PC-3 (cell line): ENCODE data around the gene EXOC4. TPM values are rescaled to one million over a fixed set of nuclear protein-coding genes. Genes with fewer than 3 reads are reported as not detected.
"Not testable (repeated sequence)": the region's sequence is repeated elsewhere in the genome, so short reads cannot be mapped to it uniquely, and the experiment has no call there.

Source experiments
- ATAC-seq: fragments of 200-7000 bp; cut with Tn5 transposase; 2 replicates; pipeline ENCODE4 v1.9.1; 2020; ENCODE audit warnings: mild to moderate bottlenecking, moderate library complexity
- BruUV-seq: library from RNA; stranded (reverse); fragments of 400-500 nt; replicated peaks from 2 replicates; lab custom pipeline; 2021; lab: Mats Ljungman, UMichigan
- CTCF ChIA-PET: fragments of 300-600 bp; sonication (Branson Sonifier 250); formaldehyde crosslinking; loops from one replicate; lab custom pipeline; 2022; ENCODE audit warnings: antibody characterized with exemption; lab: Charles Lee
- POLR2A ChIA-PET: fragments of 300-600 bp; sonication (Branson Sonifier 250); formaldehyde crosslinking; loops from one replicate; lab custom pipeline; 2022; ENCODE audit warnings: antibody characterized with exemption; ENCODE audit not compliant: unreplicated experiment; lab: Charles Lee
- DNase-seq: peaks from one replicate; pipeline ENCODE4 v3.0.0-alpha.2; 2015
- H2AFZ ChIP-seq: fragments of 300-600 bp; sonication (generic); 2 replicates; pipeline ENCODE4 v1.6.0; 2016; ENCODE audit warnings: antibody characterized with exemption, low read length
- H3F3A ChIP-seq: fragments of 300-600 bp; sonication (generic); one replicate; pipeline ENCODE4 v1.6.0; 2017; ENCODE audit warnings: antibody characterized with exemption, low read length, control low read depth, mild to moderate bottlenecking; ENCODE audit not compliant: unreplicated experiment
- H3K27ac ChIP-seq: fragments of 300-600 bp; sonication (generic); 2 replicates; pipeline ENCODE4 v1.5.1; 2016; ENCODE audit warnings: mild to moderate bottlenecking, low read length
- H3K27me3 ChIP-seq: fragments of 300-600 bp; sonication (generic); 2 replicates; pipeline ENCODE4 v1.6.1; 2016; ENCODE audit warnings: low read length, mixed read lengths
- H3K36me3 ChIP-seq: fragments of 300-600 bp; sonication (generic); 2 replicates; pipeline ENCODE4 v1.6.1; 2016; ENCODE audit warnings: low read depth, mixed run types, low read length, mixed read lengths
- H3K4me1 ChIP-seq: fragments of 300-600 bp; sonication (generic); 2 replicates; pipeline ENCODE4 v1.5.1; 2016; ENCODE audit warnings: low read length; ENCODE audit not compliant: insufficient read depth
- H3K4me2 ChIP-seq: fragments of 300-600 bp; sonication (generic); 2 replicates; pipeline ENCODE4 v1.6.0; 2016; ENCODE audit warnings: low read length
- H3K4me3 ChIP-seq: fragments of 300-600 bp; sonication (generic); 2 replicates; pipeline ENCODE4 v1.5.1; 2016; ENCODE audit warnings: mild to moderate bottlenecking, low read length, mixed read lengths
- H3K79me2 ChIP-seq: fragments of 300-600 bp; sonication (generic); 2 replicates; pipeline ENCODE4 v1.6.1; 2017; ENCODE audit warnings: low read length, mixed read lengths
- H3K9ac ChIP-seq: fragments of 300-600 bp; sonication (generic); 2 replicates; pipeline ENCODE4 v1.6.0; 2016; ENCODE audit warnings: mild to moderate bottlenecking, low read length
- H3K9me2 ChIP-seq: fragments of 300-600 bp; sonication (generic); replicated peaks from 2 replicates; pipeline ENCODE4 v1.6.1; 2016; ENCODE audit warnings: mixed run types, low read length, mixed read lengths
- H3K9me3 ChIP-seq: fragments of 300-600 bp; sonication (generic); 2 replicates; pipeline ENCODE4 v1.6.1; 2016; ENCODE audit warnings: low read length, mixed read lengths
- H4K20me1 ChIP-seq: fragments of 300-600 bp; sonication (generic); 2 replicates; pipeline ENCODE4 v1.6.1; 2016; ENCODE audit warnings: low read length, mixed read lengths
- CTCF ChIP-seq: fragments of 300-600 bp; sonication (generic); conservative IDR thresholded peaks from 2 replicates; pipeline ENCODE4 v1.5.1; 2017; ENCODE audit warnings: antibody characterized with exemption, low read depth, mild to moderate bottlenecking, low read length
- EZH2 ChIP-seq: fragments of 300-600 bp; sonication (generic); IDR thresholded peaks from one replicate; pipeline ENCODE4 v1.6.1; 2017; ENCODE audit warnings: antibody characterized with exemption, mild to moderate bottlenecking, low read length; ENCODE audit not compliant: unreplicated experiment
- EZH2phosphoT487 ChIP-seq: fragments of 300-600 bp; sonication (generic); IDR thresholded peaks from 2 replicates; pipeline ENCODE4 v1.6.1; 2018; ENCODE audit warnings: mild to moderate bottlenecking, antibody characterized with exemption, low read length, borderline replicate concordance
- intact Hi-C: fragments of 100-400 bp; cut with micrococcal nuclease; formaldehyde crosslinking; loops from 2 replicates; pipeline ENCODE4 v1.9.0; 2023
- total RNA-seq: library from RNA; depleted of rRNA; stranded (reverse); fragments of >200 nt; gene quantifications from 2 replicates; pipeline ENCODE4 v1.2.3, GENCODE V29; 2014

Gene EXOC4
- total RNA-seq, 1 experiment from 2014 or later = 43.5 TPM

GRCh38 chr7:133993547-133993946 lies 740.7 kb downstream of the EXOC4 start:
- H3K9me2 ChIP-seq = no peaks in the 10 kb centered on the region
- no peak overlapping the region for H3K4me2 ChIP-seq
- no peak overlapping the region for H3K9ac ChIP-seq
- H4K20me1 ChIP-seq = no peaks in the 10 kb centered on the region
- H3K4me1 ChIP-seq = no peaks in the 10 kb centered on the region
- no peak overlapping the region for H3K4me3 ChIP-seq
- intact Hi-C loops = loop anchor here (5.0 kb wide), 1 partner anchor 241 kb away; no protein-coding TSS in a partner anchor
- no peaks in the 10 kb centered on the region for H3F3A ChIP-seq
- TF ChIP-seq EZH2phosphoT487 = no peak
- no peak for TF ChIP-seq EZH2
- TF ChIP-seq CTCF = no peak
- ChIA-PET POLR2A (no interaction called here), CTCF (interaction anchor here (0.6 kb wide), 1 partner anchor 8 kb away, joined by 5 read pairs; no protein-coding TSS in a partner anchor)
- H2AFZ ChIP-seq = no peak overlapping the region
- DNase-seq (no peak), ATAC-seq (no peak)
- no peaks in the 10 kb centered on the region for H3K79me2 ChIP-seq
- no peaks in the 10 kb centered on the region for H3K27me3 ChIP-seq
- BruUV-seq = no TSS peak
- H3K27ac ChIP-seq = no peak overlapping the region
- H3K9me3 ChIP-seq = no peaks in the 10 kb centered on the region
- H3K36me3 ChIP-seq = no peaks in the 10 kb centered on the region

- H3K9me3 ChIP-seq, BruUV-seq, POLR2A ChIA-PET, H3K27ac ChIP-seq, H3F3A ChIP-seq, H3K9ac ChIP-seq, H3K27me3 ChIP-seq, H3K9me2 ChIP-seq, H3K4me2 ChIP-seq, H3K79me2 ChIP-seq, H2AFZ ChIP-seq, DNase-seq, H4K20me1 ChIP-seq, H3K4me3 ChIP-seq, H3K36me3 ChIP-seq, ATAC-seq, H3K4me1 ChIP-seq: not testable (repeated sequence)
- intact Hi-C loops = loop anchor here (5.0 kb wide), 1 partner anchor 242 kb away; no protein-coding TSS in a partner anchor
- CTCF ChIA-PET = interaction anchor here (0.6 kb wide), 1 partner anchor 9 kb away, joined by 5 read pairs; no protein-coding TSS in a partner anchor
These were observed 741.2 kb downstream of the EXOC4 start for GRCh38 chr7:133994100-133994499.

GRCh38 chr7:133997463-133997862 lies 744.6 kb downstream of the EXOC4 start:
- Histone ChIP-seq H3K4me1 (no peaks in the 10 kb centered on the region), H3K27me3 (no peaks in the 10 kb centered on the region), H3K27ac (no peak overlapping the region), H3K9ac (no peak overlapping the region), H3K36me3 (no peaks in the 10 kb centered on the region), H3K4me2 (no peak overlapping the region), H4K20me1 (no peaks in the 10 kb centered on the region), H2AFZ (no peak overlapping the region), H3K9me3 (no peaks in the 10 kb centered on the region), H3K9me2 (no peaks in the 10 kb centered on the region), H3F3A (no peaks in the 10 kb centered on the region), H3K4me3 (no peak overlapping the region), H3K79me2 (no peaks in the 10 kb centered on the region)
- no TSS peak for BruUV-seq
- ChIA-PET CTCF (no interaction called here), POLR2A (interaction anchor here (0.6 kb wide), 1 partner anchor 13 kb away, joined by 3 read pairs; no protein-coding TSS in a partner anchor)
- ATAC-seq = no peak
- intact Hi-C loops = no loop called here
- no peak for DNase-seq
- TF ChIP-seq CTCF (no peak), EZH2 (no peak)
